Small intestine (tissue), 7 donors: ENCODE data around the gene CXCL17. TPM values are rescaled to one million over a fixed set of nuclear protein-coding genes. Genes with fewer than 3 reads are reported as not detected.
A peak's percentile ranks its signal among the peaks of the same experiment; 100 is the strongest.

Experiments used
- DNase-seq, 2 donors: peaks; one replicate each; pipeline versions ENCODE4 v3.0.0 to v3.0.0-alpha.2; 2013
- FAIRE-seq: peaks from 2 replicates; lab custom pipeline; 2012; peaks lifted over from hg19 to GRCh38; lab: Jason Lieb, UNC
- H3K27ac ChIP-seq, 3 donors: one replicate each; pipeline ENCODE4 v1.5.1; 2013; ENCODE audit warnings: low read length in 2 of 3, mild to moderate bottlenecking in 2 of 3, control low read depth in 1 of 3, inconsistent platforms in 1 of 3, low read depth in 1 of 3, moderate library complexity in 1 of 3
- H3K27me3 ChIP-seq, 3 donors: one replicate each; pipeline ENCODE4 v1.6.1; 2013; ENCODE audit warnings: low read length in 3 of 3, inconsistent platforms in 1 of 3; ENCODE audit not compliant: control insufficient read depth in 3 of 3, insufficient read depth in 3 of 3
- H3K36me3 ChIP-seq, 3 donors: one replicate each; pipeline ENCODE4 v1.6.1; 2013; ENCODE audit warnings: low read length in 3 of 3, inconsistent platforms in 1 of 3, low read depth in 1 of 3, mild to moderate bottlenecking in 1 of 3, moderate library complexity in 1 of 3; ENCODE audit not compliant: control insufficient read depth in 3 of 3, insufficient read depth in 2 of 3
- H3K4me1 ChIP-seq, 3 donors: one replicate each; pipeline ENCODE4 v1.6.1; 2013; ENCODE audit warnings: low read length in 2 of 3, inconsistent platforms in 1 of 3, low read depth in 1 of 3, mild to moderate bottlenecking in 1 of 3, moderate library complexity in 1 of 3; ENCODE audit not compliant: control insufficient read depth in 3 of 3, insufficient read depth in 2 of 3
- H3K4me3 ChIP-seq, 3 donors: one replicate each; pipeline ENCODE4 v1.5.1; 2013; ENCODE audit warnings: low read length in 3 of 3, control low read depth in 1 of 3, inconsistent platforms in 1 of 3, low read depth in 1 of 3, mild to moderate bottlenecking in 1 of 3, moderate library complexity in 1 of 3
- H3K9me3 ChIP-seq, 2 donors: one replicate each; pipeline ENCODE4 v1.6.1; 2013; ENCODE audit warnings: low read depth in 1 of 2, low read length in 1 of 2; ENCODE audit not compliant: control insufficient read depth in 2 of 2, insufficient read depth in 1 of 2
- WGBS, 3 donors: extraction: QIAGEN DNeasy Blood & Tissue Kit; methylation state at CpG; one replicate each; pipeline ENCODE4 v1.1.7; 2013; 5-methylcytosine and 5-hydroxymethylcytosine counted together
- polyA plus RNA-seq, 4 donors: library from polyadenylated mRNA; stranded (reverse) in 3 of 4; unstranded in 1 of 4; fragments of 200-250 nt in 3 of 4; fragments of 120-200 nt in 1 of 4; gene quantifications; one replicate each; pipeline versions ENCODE4 v1.2.1 to v1.2.3, GENCODE V29; 2013
- donor health status: healthy with polysubstance abuse.
- donor health status: control.
- donor health status: control.
- donor health status: Bipolar disorder and iron deficiency.
- donor health status: healthy.

CXCL17 gene
- polyA plus RNA-seq, 4 donors, result 0.12 to 1.6 (median 0.89) TPM

- H3K9me3 ChIP-seq, result no peaks in the 10 kb centered on the region
- FAIRE-seq (no peak), DNase-seq (no peak)
- H3K27ac ChIP-seq, result no peak overlapping the region
- 54 to 64% (median 59%) methylated on average over 2 of the region's 2 CpGs for whole genome bisulfite sequencing, 3 donors
- peaks cover 0 to 2% (median 0%) of the 10 kb centered on the region in 3 donors for H3K27me3 ChIP-seq
- H3K4me3 ChIP-seq, result no peak overlapping the region
- peaks cover 0 to 39% (median 2%) of the 10 kb centered on the region in 3 donors for H3K4me1 ChIP-seq
- no peaks in the 10 kb centered on the region for H3K36me3 ChIP-seq
Measured at GRCh38 chr19:42441049-42441445, 1.7 kb downstream of the CXCL17 start.

- 26 to 32% (median 28%) methylated on average over 16 of the region's 16 CpGs for whole genome bisulfite sequencing, 3 donors
- Histone ChIP-seq H3K36me3 (no peaks in the 10 kb centered on the region), H3K27me3 (no peaks in the 10 kb centered on the region), H3K9me3 (no peaks in the 10 kb centered on the region), H3K4me3 (no peak overlapping the region), H3K27ac (no peak overlapping the region), H3K4me1 (peaks cover 0 to 39% (median 2%) of the 10 kb centered on the region in 3 donors)
- FAIRE-seq (no peak), DNase-seq (peak; percentile 74 to 88)
Measured at GRCh38 chr19:42440357-42441048, 2.2 kb downstream of the CXCL17 start.

GRCh38 chr19:42436006-42436405, 6.7 kb downstream of the CXCL17 start:
- no peaks in the 10 kb centered on the region for H3K36me3 ChIP-seq
- no peaks in the 10 kb centered on the region for H3K27me3 ChIP-seq
- H3K27ac ChIP-seq, result no peak overlapping the region
- DNase-seq (no peak), FAIRE-seq (no peak)
- WGBS, 3 donors, result 78 to 80% (median 78%) methylated on average over 3 of the region's 3 CpGs
- H3K4me3 ChIP-seq, result no peak overlapping the region
- H3K4me1 ChIP-seq, result peaks cover 0 to 20% (median 3%) of the 10 kb centered on the region in 3 donors
- no peaks in the 10 kb centered on the region for H3K9me3 ChIP-seq

GRCh38 chr19:42435316-42435715, 7.4 kb downstream of the CXCL17 start:
- no peaks in the 10 kb centered on the region for H3K36me3 ChIP-seq
- H3K9me3 ChIP-seq, result no peaks in the 10 kb centered on the region
- DNase-seq (no peak), FAIRE-seq (no peak)
- no peaks in the 10 kb centered on the region for H3K27me3 ChIP-seq
- WGBS, 3 donors, result 88 to 94% (median 93%) methylated on average over 6 of the region's 6 CpGs
- no peak overlapping the region for H3K4me3 ChIP-seq
- no peak overlapping the region for H3K27ac ChIP-seq
- H3K4me1 ChIP-seq, result peaks cover 0 to 13% (median 3%) of the 10 kb centered on the region in 3 donors

- no peak for FAIRE-seq
- WGBS, 3 donors, result 28 to 40% (median 32%) methylated on average over 9 of the region's 9 CpGs
Measured at GRCh38 chr19:42433503-42434260, 9.1 kb downstream of the CXCL17 start.

GRCh38 chr19:42431486-42431885, 11.3 kb downstream of the CXCL17 start:
- DNase-seq (no peak), FAIRE-seq (no peak)
- H3K27me3 ChIP-seq, result no peaks in the 10 kb centered on the region
- H3K4me1 ChIP-seq, result peaks cover 0 to 8% (median 3%) of the 10 kb centered on the region in 3 donors
- no peaks in the 10 kb centered on the region for H3K36me3 ChIP-seq
- H3K4me3 ChIP-seq, result no peak overlapping the region
- H3K9me3 ChIP-seq, result no peaks in the 10 kb centered on the region
- H3K27ac ChIP-seq, result no peak overlapping the region
- WGBS, 3 donors, result 91 to 97% (median 95%) methylated on average over 1 of the region's 1 CpG

More at GRCh38 chr19:42433503-42434260, 9.1 kb downstream of the CXCL17 start:
- no peaks in the 10 kb centered on the region for H3K9me3 ChIP-seq
- no peak overlapping the region for H3K4me3 ChIP-seq
- peak; percentile 94 for DNase-seq
- no peaks in the 10 kb centered on the region for H3K36me3 ChIP-seq
- peaks cover 0 to 11% (median 3%) of the 10 kb centered on the region in 3 donors for H3K4me1 ChIP-seq
- peak overlapping the region; percentile 27 to 63 (median 45) for H3K27ac ChIP-seq
- H3K27me3 ChIP-seq, result no peaks in the 10 kb centered on the region

DNA sequence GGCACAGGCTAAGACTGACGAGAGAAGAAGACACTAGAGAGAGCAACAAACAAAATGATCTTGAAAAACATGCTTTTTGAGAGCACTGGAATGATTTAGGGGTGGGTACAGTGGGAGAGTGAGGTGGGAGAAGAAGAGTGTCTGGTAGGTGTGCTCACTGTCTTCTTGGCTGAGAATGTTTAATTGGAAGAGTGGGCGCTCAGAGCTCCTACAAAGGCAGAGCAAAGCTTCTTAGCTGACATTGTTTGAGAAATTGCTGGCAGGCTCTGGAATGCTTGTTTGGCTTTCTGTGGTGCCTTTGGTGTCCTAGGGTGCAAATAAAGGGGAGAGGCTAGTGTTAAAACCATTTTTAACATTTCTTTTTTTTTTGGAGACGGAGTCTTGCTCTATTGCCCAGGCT, 14.1 kb downstream of the CXCL17 start:
- Histone ChIP-seq H3K36me3 (no peaks in the 10 kb centered on the region), H3K4me1 (peaks cover 0 to 22% (median 3%) of the 10 kb centered on the region in 3 donors), H3K4me3 (no peak overlapping the region), H3K27ac (no peak overlapping the region), H3K9me3 (peaks cover 0 to 7% of the 10 kb centered on the region in 2 donors), H3K27me3 (no peaks in the 10 kb centered on the region)
- WGBS, 3 donors, result 84 to 91% (median 90%) methylated on average over 3 of the region's 3 CpGs
- no peak for DNase-seq
- FAIRE-seq, result no peak

DNA sequence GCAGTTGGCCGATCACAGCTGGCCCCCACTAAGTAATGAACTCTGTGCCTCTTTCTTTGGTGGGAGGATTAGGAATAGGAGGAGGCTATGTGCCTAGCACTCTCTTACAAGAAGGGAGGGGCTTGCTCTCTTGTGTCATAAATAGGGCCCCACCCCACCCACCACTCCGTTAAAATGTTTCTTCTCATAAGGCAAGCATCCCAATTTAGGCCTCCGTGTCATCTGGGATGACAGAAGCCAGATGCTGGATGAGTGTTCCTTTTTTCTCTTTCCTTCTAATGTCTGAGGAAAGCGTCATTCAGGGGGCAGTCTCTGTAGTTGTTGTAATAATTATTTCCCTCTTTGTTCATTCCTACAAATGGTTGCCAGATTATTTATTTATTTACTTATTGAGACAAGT, 15.4 kb downstream of the CXCL17 start, which contains the start of gene LIPE:
Gene LIPE, minus strand, starts transcription at position 76 of the 400 bp plus-strand sequence. CDS start 239 bp downstream, outside the sequence.
- H3K4me1 ChIP-seq, result peaks cover under 1 to 21% (median 4%) of the 10 kb centered on the region in 3 donors
- H3K36me3 ChIP-seq, result no peaks in the 10 kb centered on the region
- FAIRE-seq (no peak), DNase-seq (no peak)
- H3K27ac ChIP-seq, result no peak within 1 kb of the TSS
- peaks cover 0 to 7% of the 10 kb centered on the region in 2 donors for H3K9me3 ChIP-seq
- H3K27me3 ChIP-seq, result no peaks in the 10 kb centered on the region
- WGBS, 3 donors, result 69 to 85% (median 78%) methylated on average over 4 of the region's 4 CpGs
- H3K4me3 ChIP-seq, result no peak within 1 kb of the TSS
